Fibroblast of mammary gland (primary cell): ENCODE results near the gene TMX2.
A peak's percentile ranks its signal among the peaks of the same experiment; 100 is the strongest.
"Not testable (repeated sequence)": the region's sequence is repeated elsewhere in the genome, so short reads cannot be mapped to it uniquely, and the experiment has no call there.

Experiments
- DNase-seq: peaks from one replicate; pipeline ENCODE4 v3.0.0-alpha.2; 2010; ENCODE audit warnings: low read depth
- H3K4me3 ChIP-seq: 2 replicates; pipeline ENCODE4 v1.5.1; 2011; ENCODE audit warnings: low read depth, mild to moderate bottlenecking, low read length, moderate library complexity; ENCODE audit not compliant: control insufficient read depth
- CTCF ChIP-seq: conservative IDR thresholded peaks from 2 replicates; pipeline ENCODE4 v1.5.1; 2011; ENCODE audit warnings: low read depth, low read length, inconsistent platforms; ENCODE audit not compliant: control insufficient read depth, insufficient read depth

The TMX2 gene

GRCh38 chr11:57699813-57700212 is 12.6 kb upstream of the TMX2 start:
- DNase-seq: no peak
- H3K4me3 ChIP-seq: no peak overlapping the region
- no peak for TF ChIP-seq CTCF

- TF ChIP-seq CTCF: no peak
- DNase-seq: no peak
- no peak overlapping the region for H3K4me3 ChIP-seq
Measured at GRCh38 chr11:57700425-57700824, 12.0 kb upstream of the TMX2 start.

- no peak overlapping the region for H3K4me3 ChIP-seq
- peak; percentile 50 for DNase-seq
- no peak for TF ChIP-seq CTCF
Measured at GRCh38 chr11:57703341-57703740, 9.1 kb upstream of the TMX2 start.

GRCh38 chr11:57704932-57705331 is 7.5 kb upstream of the TMX2 start:
- TF ChIP-seq CTCF: no peak
- no peak overlapping the region for H3K4me3 ChIP-seq
- no peak for DNase-seq

- not testable (repeated sequence) for DNase-seq, H3K4me3 ChIP-seq
Measured at GRCh38 chr11:57705432-57705831, 7.0 kb upstream of the TMX2 start.

GRCh38 chr11:57709802-57710367 is 2.5 kb upstream of the TMX2 start:
- no peak for DNase-seq
- H3K4me3 ChIP-seq: no peak overlapping the region
- no peak for TF ChIP-seq CTCF

- H3K4me3 ChIP-seq: peak within 1 kb of the TSS; percentile 100
- TF ChIP-seq CTCF: no peak
- DNase-seq: peak; percentile 71
Measured at GRCh38 chr11:57711414-57712255, 758 bp upstream of the TMX2 start, which contains the start of gene MED19. Gene MED19, minus strand, starts transcription at chr11:57712215. Its CDS starts 36 bp downstream, at chr11:57712179.
